ENCODE measurements around the gene SMIM28.
"Not testable (repeated sequence)": the region's sequence is repeated elsewhere in the genome, so short reads cannot be mapped to it uniquely, and the experiment has no call there.

Gene SMIM28

DNA sequence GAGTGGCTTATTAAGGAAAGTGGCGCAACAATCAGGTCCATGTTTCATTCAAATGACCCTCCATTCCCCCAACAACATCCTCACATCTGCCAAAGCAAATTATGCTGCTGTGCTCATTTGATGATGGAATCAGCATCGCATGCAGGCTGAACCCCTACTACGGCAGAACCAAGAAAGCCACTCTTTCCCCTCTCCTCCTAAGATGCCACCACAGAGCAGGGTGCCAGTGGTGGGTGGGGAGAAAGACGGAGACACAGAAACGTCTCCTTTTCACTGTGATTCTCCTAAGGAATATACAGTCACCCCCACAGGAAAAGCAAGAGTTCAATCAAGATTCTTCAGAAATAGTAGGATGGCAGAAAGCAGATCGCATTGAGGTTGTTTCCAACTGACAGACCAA lies 43.4 kb downstream of the SMIM28 start:
- no peak for DNase-seq (ENCODE audit: extremely low spot score)
- ChIA-PET CTCF (no interaction called here), POLR2A (no interaction called here)
- TF ChIP-seq ELF4 (IDR thresholded peaks at IDR 0.05) (no peak), TARDBP (IDR thresholded peaks at IDR 0.05) (no peak)

DNA sequence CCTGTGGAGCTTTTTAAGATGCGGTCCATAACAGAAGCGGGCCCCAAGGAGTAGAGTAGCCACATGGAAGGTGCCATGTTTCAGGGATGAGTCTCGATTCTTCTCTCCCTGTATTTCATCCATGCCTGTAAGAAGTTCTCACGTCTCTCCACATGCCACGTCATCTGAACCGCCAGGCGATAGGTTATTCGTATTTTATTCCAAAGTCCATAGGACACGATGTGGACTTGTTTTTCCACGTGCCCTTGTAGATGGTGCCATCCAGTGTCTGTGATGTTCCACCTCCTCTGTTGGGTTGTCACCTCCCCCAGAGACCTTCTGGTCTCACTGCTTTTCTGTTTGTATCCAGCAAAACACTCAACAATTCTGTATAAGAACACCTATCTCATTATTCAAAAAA lies 43.9 kb downstream of the SMIM28 start:
- CTCF ChIA-PET: no interaction called here
- POLR2A ChIA-PET: no interaction called here

DNA sequence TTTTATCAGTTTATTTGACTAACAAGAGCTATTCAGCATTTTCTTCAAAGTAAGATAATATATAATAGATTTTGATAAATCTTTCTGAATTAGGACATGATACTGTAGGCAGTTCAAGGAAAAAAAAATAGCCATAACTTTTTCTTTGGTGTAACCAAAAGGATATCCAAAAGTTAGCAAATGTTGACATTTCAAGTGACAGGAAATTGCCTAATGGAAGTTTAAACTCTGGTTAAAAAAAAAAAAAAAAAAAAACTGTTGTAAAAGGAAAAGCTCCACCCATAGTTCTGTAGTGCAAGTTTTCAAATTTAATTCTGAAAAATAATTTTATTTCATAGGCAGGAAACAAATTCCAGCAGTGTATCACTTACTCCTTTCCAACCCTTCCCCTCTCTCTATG lies 45.2 kb downstream of the SMIM28 start:
- CTCF ChIA-PET: no interaction called here
- no peak for DNase-seq (ENCODE audit: extremely low spot score)
- POLR2A ChIA-PET: no interaction called here
- TF ChIP-seq BHLHE40 (IDR thresholded peaks at IDR 0.05; ENCODE audit: borderline replicate concordance) (no peak), LEF1 (IDR thresholded peaks at IDR 0.05; ENCODE audit: borderline replicate concordance) (no peak), FOXK2 (IDR thresholded peaks at IDR 0.05) (no peak), ELF4 (IDR thresholded peaks at IDR 0.05) (no peak), L3MBTL2 (conservative IDR thresholded peaks at IDR 0.05) (no peak), SUZ12 (IDR thresholded peaks at IDR 0.05) (no peak), HDGF (IDR thresholded peaks at IDR 0.05; ENCODE audit: borderline replicate concordance) (no peak), NFRKB (IDR thresholded peaks at IDR 0.05) (no peak), ARNT (IDR thresholded peaks at IDR 0.05) (no peak), CTBP1 (IDR thresholded peaks at IDR 0.05; ENCODE audit: borderline replicate concordance) (no peak), SP1 (IDR thresholded peaks at IDR 0.05) (no peak), FOXM1 (IDR thresholded peaks at IDR 0.05; ENCODE audit: borderline replicate concordance) (no peak), ZNF384 (IDR thresholded peaks at IDR 0.05) (no peak)
- TF ChIP-seq, protein P1, sequence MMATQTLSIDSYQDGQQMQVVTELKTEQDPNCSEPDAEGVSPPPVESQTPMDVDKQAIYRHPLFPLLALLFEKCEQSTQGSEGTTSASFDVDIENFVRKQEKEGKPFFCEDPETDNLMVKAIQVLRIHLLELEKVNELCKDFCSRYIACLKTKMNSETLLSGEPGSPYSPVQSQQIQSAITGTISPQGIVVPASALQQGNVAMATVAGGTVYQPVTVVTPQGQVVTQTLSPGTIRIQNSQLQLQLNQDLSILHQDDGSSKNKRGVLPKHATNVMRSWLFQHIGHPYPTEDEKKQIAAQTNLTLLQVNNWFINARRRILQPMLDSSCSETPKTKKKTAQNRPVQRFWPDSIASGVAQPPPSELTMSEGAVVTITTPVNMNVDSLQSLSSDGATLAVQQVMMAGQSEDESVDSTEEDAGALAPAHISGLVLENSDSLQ (IDR thresholded peaks at IDR 0.05): no peak

More for the DNA sequence above, 43.9 kb downstream of the SMIM28 start:
- TF ChIP-seq ARNT (IDR thresholded peaks at IDR 0.05): no peak
- no peak for TF ChIP-seq CTBP1 (IDR thresholded peaks at IDR 0.05; ENCODE audit: borderline replicate concordance)
- no peak for TF ChIP-seq L3MBTL2 (conservative IDR thresholded peaks at IDR 0.05)
- TF ChIP-seq FOXM1 (IDR thresholded peaks at IDR 0.05; ENCODE audit: borderline replicate concordance): no peak
- no peak for DNase-seq (ENCODE audit: extremely low spot score)

DNA sequence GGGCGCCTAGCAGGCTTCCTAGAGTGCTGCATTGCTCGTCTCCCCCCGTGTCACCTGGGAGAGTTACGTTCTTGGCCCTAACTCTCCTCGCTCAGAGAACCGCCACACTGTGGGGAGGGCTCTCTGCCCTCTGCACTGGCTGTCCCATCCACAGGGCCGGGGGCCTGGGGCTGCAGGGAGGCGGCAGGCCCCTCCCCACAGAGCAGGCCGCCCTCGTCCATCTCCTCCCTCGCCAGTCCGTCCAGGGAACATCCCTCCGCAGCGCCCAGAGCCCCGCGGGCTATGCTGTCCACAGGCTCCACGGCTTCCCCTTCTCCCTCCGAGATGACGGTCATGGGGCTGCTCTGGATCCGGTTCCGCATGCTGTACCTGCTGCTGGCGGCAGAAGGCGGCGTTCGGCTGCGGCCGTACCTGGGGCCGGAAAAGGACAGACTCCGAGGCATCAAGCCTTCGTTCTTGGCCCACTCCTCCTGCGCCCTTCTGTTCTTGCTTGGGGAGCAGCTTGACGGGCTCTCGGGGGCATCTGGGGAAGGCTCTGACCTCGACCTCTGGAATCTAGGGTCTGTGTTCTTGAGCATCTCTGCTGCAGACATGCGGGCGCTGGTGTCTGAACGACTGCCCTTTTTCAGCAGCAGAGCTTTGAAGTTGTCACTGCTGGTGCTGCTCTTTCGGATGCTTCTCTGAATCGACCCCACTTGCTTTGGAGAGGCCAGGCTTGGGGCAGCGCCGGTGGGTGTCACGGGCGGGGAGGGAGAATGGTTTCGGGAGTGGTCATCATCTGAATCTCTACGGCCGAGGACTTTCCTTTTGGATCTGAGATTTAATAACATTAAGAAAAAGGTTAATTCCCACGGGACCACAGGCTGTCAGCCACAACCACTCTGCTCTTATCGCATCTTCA lies 46.5 kb downstream of the SMIM28 start:
- ChIA-PET CTCF (no interaction called here), POLR2A (no interaction called here)
- no peak for TF ChIP-seq NFRKB (IDR thresholded peaks at IDR 0.05)
- no peak for DNase-seq (ENCODE audit: extremely low spot score)

DNA sequence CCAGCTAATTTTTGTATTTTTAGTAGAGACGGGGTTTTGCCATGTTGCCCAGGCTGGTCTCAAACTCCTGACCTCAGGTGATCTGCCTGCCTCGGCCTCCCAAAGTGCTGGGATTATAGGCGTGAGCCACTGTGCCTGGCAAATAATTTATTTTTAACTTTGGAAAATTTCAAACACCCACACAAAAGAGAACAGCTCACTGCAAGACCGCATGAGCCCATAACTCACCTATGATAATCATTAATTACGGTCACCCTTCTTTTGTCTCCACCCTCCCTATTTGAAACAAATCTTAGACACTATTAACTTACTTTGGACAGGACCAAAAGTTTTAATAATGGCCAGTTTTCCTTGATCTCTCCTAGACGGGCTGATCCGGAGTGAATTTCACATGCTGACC lies 47.6 kb downstream of the SMIM28 start:
- POLR2A ChIA-PET; DNase-seq (ENCODE audit: extremely low spot score); CTCF ChIA-PET: not testable (repeated sequence)

DNA sequence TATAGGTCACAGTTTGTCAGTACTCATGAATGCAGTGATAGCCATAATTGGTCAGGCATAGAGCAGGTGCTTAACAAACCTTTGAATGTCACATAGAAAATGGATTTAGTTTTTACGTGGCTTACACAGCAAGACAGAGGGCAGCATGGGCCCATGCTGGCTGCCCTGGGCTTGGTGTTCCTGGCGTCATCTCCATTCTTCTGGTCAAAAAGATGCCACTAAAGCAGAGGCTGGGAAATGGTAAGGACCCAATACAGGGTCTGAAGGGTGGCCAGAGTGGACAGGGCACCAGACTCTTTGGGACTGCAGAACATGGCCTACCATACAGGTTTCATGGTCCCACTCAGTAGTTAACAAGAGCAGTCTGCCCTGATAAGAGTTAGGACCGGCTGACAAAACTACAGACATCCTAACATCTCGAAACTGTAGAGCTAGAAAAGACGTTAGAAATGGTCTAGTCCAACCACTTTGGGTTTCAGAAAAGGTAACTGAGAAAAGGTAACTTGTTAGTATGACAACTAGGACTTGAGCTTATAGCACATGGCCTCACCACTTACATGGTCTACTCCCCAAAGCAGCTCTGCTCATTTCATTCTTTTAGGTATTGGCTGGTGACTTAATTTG lies 48.9 kb downstream of the SMIM28 start:
- CTCF ChIA-PET: interaction anchor here (1.0 kb wide), 1 partner anchor 83 kb away, joined by 4 read pairs; no protein-coding TSS in a partner anchor
- TF ChIP-seq, protein P1 (IDR thresholded peaks at IDR 0.05): no peak
- TF ChIP-seq TARDBP (IDR thresholded peaks at IDR 0.05): no peak
- TF ChIP-seq FOXA1 (IDR thresholded peaks at IDR 0.05): no peak
- TF ChIP-seq CTBP1 (IDR thresholded peaks at IDR 0.05; ENCODE audit: borderline replicate concordance): no peak
- TF ChIP-seq L3MBTL2 (conservative IDR thresholded peaks at IDR 0.05): no peak
- TF ChIP-seq NFRKB (IDR thresholded peaks at IDR 0.05): no peak
- TF ChIP-seq ELF4 (IDR thresholded peaks at IDR 0.05): no peak
- no peak for TF ChIP-seq BHLHE40 (IDR thresholded peaks at IDR 0.05; ENCODE audit: borderline replicate concordance)
- no peak for TF ChIP-seq ZNF384 (IDR thresholded peaks at IDR 0.05)
- DNase-seq (ENCODE audit: extremely low spot score): no peak
- POLR2A ChIA-PET: no interaction called here

DNA sequence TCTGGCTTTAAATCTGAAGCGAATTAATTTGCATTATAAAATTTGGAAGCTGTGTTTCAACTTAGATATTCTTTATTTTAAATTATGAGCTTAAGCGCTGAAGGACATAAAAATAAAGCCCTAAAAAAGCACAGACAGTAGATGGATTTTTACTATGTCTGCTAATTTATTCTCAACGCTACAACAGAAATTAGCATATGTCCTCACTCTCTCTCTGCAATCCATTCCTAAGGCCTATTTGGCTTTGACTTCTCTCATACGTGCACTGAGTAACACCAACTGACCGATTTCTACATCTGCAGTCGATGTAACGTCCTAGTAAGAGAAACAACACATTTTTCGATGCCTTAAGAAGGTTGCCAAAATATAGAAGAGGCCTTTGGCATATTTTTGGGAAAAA lies 50.0 kb downstream of the SMIM28 start:
- TF ChIP-seq SUZ12 (IDR thresholded peaks at IDR 0.05): no peak
- no peak for TF ChIP-seq FOXK2 (IDR thresholded peaks at IDR 0.05)
- no peak for TF ChIP-seq BHLHE40 (IDR thresholded peaks at IDR 0.05; ENCODE audit: borderline replicate concordance)
- TF ChIP-seq HDGF (IDR thresholded peaks at IDR 0.05; ENCODE audit: borderline replicate concordance): no peak
- TF ChIP-seq NFRKB (IDR thresholded peaks at IDR 0.05): no peak
- TF ChIP-seq FOXA1 (IDR thresholded peaks at IDR 0.05): no peak
- TF ChIP-seq, protein P1 (IDR thresholded peaks at IDR 0.05): no peak
- no peak for TF ChIP-seq ELF4 (IDR thresholded peaks at IDR 0.05)
- TF ChIP-seq FOXM1 (IDR thresholded peaks at IDR 0.05; ENCODE audit: borderline replicate concordance): no peak
- TF ChIP-seq SP1 (IDR thresholded peaks at IDR 0.05): no peak
- TF ChIP-seq ZNF384 (IDR thresholded peaks at IDR 0.05): no peak
- TF ChIP-seq TARDBP (IDR thresholded peaks at IDR 0.05): no peak
- TF ChIP-seq L3MBTL2 (conservative IDR thresholded peaks at IDR 0.05): no peak
- TF ChIP-seq CTBP1 (IDR thresholded peaks at IDR 0.05; ENCODE audit: borderline replicate concordance): no peak
- no peak for TF ChIP-seq ARNT (IDR thresholded peaks at IDR 0.05)
- TF ChIP-seq LEF1 (IDR thresholded peaks at IDR 0.05; ENCODE audit: borderline replicate concordance): no peak
- CTCF ChIA-PET: interaction anchor here (1.0 kb wide), 1 partner anchor 82 kb away, joined by 4 read pairs; no protein-coding TSS in a partner anchor
- POLR2A ChIA-PET: no interaction called here
- DNase-seq (ENCODE audit: extremely low spot score): no peak

Data from HEK293T (cell line).